Caco-2 (cell line): ENCODE results near the gene COL4A6. TPM values are rescaled to one million over a fixed set of nuclear protein-coding genes. Genes with fewer than 3 reads are reported as not detected.

Source experiments
- BruUV-seq: library from RNA; stranded (reverse); fragments of 400-500 nt; replicated peaks from 2 replicates; lab custom pipeline; 2021; lab: Mats Ljungman, UMichigan
- CTCF ChIA-PET: fragments of 300-600 bp; sonication (Branson Sonifier 250); formaldehyde crosslinking; loops from one replicate; lab custom pipeline; 2022; ENCODE audit warnings: antibody characterized with exemption; lab: Charles Lee
- POLR2A ChIA-PET: fragments of 300-600 bp; sonication (Branson Sonifier 250); formaldehyde crosslinking; loops from one replicate; lab custom pipeline; 2022; ENCODE audit warnings: antibody characterized with exemption; lab: Charles Lee
- DNase-seq, 2 experiments: peaks; one replicate each; pipeline versions ENCODE4 v3.0.0 to v3.0.0-alpha.2; 2020 to 2022
- H3K27me3 ChIP-seq: replicated peaks from 2 replicates; pipeline ENCODE4 v1.6.0; 2011; ENCODE audit warnings: low read length; ENCODE audit not compliant: control insufficient read depth, insufficient read depth
- H3K36me3 ChIP-seq: 2 replicates; pipeline ENCODE4 v1.5.1; 2011; ENCODE audit warnings: low read length; ENCODE audit not compliant: control insufficient read depth, insufficient read depth
- H3K4me1 ChIP-seq: fragments of 250-450 bp; sonication (Bioruptor Pico); 2 replicates; pipeline ENCODE4 v1.5.1; 2020; ENCODE audit warnings: mild to moderate bottlenecking
- H3K4me3 ChIP-seq: 2 replicates; pipeline ENCODE4 v1.5.1; 2011; ENCODE audit warnings: low read depth, mild to moderate bottlenecking, control low read depth, low read length
- H3K9me3 ChIP-seq: fragments of 250-450 bp; sonication (Bioruptor Pico); 2 replicates; pipeline ENCODE4 v1.5.1; 2020; ENCODE audit warnings: mild to moderate bottlenecking, moderate library complexity
- H3K27ac Mint-ChIP-seq: one replicate; pipeline ENCODE4 v1.8.0; 2022; ENCODE audit warnings: mixed read lengths; ENCODE audit not compliant: unreplicated experiment
- H3K27me3 Mint-ChIP-seq: one replicate; pipeline ENCODE4 v1.8.0; 2022; ENCODE audit warnings: mixed read lengths; ENCODE audit not compliant: insufficient read depth, unreplicated experiment
- H3K36me3 Mint-ChIP-seq: one replicate; pipeline ENCODE4 v1.8.0; 2022; ENCODE audit warnings: mild to moderate bottlenecking, mixed read lengths; ENCODE audit not compliant: insufficient read depth, unreplicated experiment
- H3K4me1 Mint-ChIP-seq: one replicate; pipeline ENCODE4 v1.8.0; 2022; ENCODE audit warnings: low read depth, mixed read lengths; ENCODE audit not compliant: unreplicated experiment
- H3K4me3 Mint-ChIP-seq: one replicate; pipeline ENCODE4 v1.8.0; 2022; ENCODE audit warnings: mild to moderate bottlenecking, moderate library complexity, mixed read lengths; ENCODE audit not compliant: unreplicated experiment
- H3K9me3 Mint-ChIP-seq: one replicate; pipeline ENCODE4 v1.8.0; 2022; ENCODE audit warnings: mixed read lengths; ENCODE audit not compliant: unreplicated experiment
- intact Hi-C: fragments of 100-400 bp; cut with micrococcal nuclease; formaldehyde crosslinking; loops from one replicate; pipeline ENCODE4 v1.10.0; 2022; ENCODE audit not compliant: unreplicated experiment
- total RNA-seq: library from RNA; stranded (reverse); gene quantifications from 2 replicates; pipeline ENCODE4 v1.2.3, GENCODE V29; 2022
- TF ChIP-seq, protein P1 (sequence below), 2 experiments: fragments of 200-600 bp in 1 of 2; IDR thresholded peaks; 1 replicate in 1 of 2; 2 replicates in 1 of 2; pipeline versions ENCODE4 v1.5.1 to v1.8.0; 2011 to 2022; ENCODE audit warnings: antibody characterized with exemption in 1 of 2, control low read depth in 1 of 2, inconsistent platforms in 1 of 2, low read depth in 1 of 2, low read length in 1 of 2, mild to moderate bottlenecking in 1 of 2, moderate library complexity in 1 of 2; ENCODE audit not compliant: insufficient read depth in 1 of 2, severe bottlenecking in 1 of 2, unreplicated experiment in 1 of 2

The COL4A6 gene
- total RNA-seq, 1 experiment from 2014 or later: 16.0 TPM

DNA sequence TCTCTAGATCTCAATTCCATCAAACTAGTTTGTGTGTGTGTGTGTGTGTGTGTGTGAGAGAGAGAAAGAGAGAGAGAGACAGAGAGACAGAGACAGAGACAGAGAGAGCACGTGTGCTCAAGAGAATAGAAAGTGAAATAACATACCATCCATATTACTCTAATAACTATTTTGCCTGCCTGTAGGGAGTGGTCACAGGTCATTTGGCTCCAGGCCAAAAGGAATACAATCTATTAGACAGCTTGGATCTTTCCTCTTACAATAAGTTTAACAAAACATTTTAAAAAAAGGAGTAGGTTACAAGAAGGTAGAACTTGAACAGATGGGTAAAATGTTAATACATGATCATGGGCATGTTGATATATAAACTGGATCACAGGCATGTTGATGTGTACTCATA is 76.2 kb downstream of the COL4A6 start:
- no peaks in the 10 kb centered on the region for H3K27me3 ChIP-seq
- DNase-seq: no peak
- peaks cover 16% of the 10 kb centered on the region for H3K4me1 ChIP-seq
- ChIA-PET POLR2A (no interaction called here), CTCF (no interaction called here)
- no peaks in the 10 kb centered on the region for H3K27me3 Mint-ChIP-seq
- no peak overlapping the region for H3K27ac Mint-ChIP-seq
- intact Hi-C loops: no loop called here
- no peak overlapping the region for H3K4me3 Mint-ChIP-seq
- peaks cover 22% of the 10 kb centered on the region for H3K4me1 Mint-ChIP-seq
- H3K4me3 ChIP-seq: no peak overlapping the region
- no peaks in the 10 kb centered on the region for H3K36me3 ChIP-seq
- BruUV-seq: no TSS peak
- H3K36me3 Mint-ChIP-seq: no peaks in the 10 kb centered on the region
- H3K9me3 ChIP-seq: no peaks in the 10 kb centered on the region
- TF ChIP-seq, protein P1, sequence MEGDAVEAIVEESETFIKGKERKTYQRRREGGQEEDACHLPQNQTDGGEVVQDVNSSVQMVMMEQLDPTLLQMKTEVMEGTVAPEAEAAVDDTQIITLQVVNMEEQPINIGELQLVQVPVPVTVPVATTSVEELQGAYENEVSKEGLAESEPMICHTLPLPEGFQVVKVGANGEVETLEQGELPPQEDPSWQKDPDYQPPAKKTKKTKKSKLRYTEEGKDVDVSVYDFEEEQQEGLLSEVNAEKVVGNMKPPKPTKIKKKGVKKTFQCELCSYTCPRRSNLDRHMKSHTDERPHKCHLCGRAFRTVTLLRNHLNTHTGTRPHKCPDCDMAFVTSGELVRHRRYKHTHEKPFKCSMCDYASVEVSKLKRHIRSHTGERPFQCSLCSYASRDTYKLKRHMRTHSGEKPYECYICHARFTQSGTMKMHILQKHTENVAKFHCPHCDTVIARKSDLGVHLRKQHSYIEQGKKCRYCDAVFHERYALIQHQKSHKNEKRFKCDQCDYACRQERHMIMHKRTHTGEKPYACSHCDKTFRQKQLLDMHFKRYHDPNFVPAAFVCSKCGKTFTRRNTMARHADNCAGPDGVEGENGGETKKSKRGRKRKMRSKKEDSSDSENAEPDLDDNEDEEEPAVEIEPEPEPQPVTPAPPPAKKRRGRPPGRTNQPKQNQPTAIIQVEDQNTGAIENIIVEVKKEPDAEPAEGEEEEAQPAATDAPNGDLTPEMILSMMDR (IDR thresholded peaks at IDR 0.05; ENCODE audit: insufficient read depth in 1 of 2, low read depth in 1 of 2, low read length in 1 of 2, severe bottlenecking in 1 of 2, unreplicated experiment in 1 of 2): no peak
- H3K9me3 Mint-ChIP-seq: no peaks in the 10 kb centered on the region

DNA sequence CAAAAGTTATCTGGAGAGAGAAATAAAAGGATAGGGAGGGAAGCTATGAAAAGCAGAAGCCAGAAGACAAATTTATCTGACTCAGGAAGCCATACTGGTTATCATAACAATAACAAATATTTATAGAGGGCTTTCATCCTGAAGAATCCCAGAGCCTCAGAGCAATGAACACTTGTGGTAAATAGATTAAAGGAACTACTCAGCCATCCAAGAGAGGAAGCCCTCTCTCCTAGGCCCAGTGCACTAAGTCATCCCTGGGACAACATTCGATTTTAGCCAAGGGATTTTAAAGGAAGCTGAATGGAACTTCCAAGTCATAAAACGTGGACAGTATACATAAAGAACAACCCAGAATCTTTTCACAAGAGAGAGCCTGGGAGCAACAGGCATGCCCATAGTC is 76.9 kb downstream of the COL4A6 start:
- H3K4me3 ChIP-seq: no peak overlapping the region
- BruUV-seq: no TSS peak
- TF ChIP-seq, protein P1 (IDR thresholded peaks at IDR 0.05; ENCODE audit: insufficient read depth in 1 of 2, low read depth in 1 of 2, low read length in 1 of 2, severe bottlenecking in 1 of 2, unreplicated experiment in 1 of 2): no peak
- peaks cover 16% of the 10 kb centered on the region for H3K4me1 ChIP-seq
- H3K27me3 Mint-ChIP-seq: no peaks in the 10 kb centered on the region
- H3K27ac Mint-ChIP-seq: no peak overlapping the region
- H3K27me3 ChIP-seq: no peaks in the 10 kb centered on the region
- POLR2A ChIA-PET: no interaction called here
- H3K36me3 ChIP-seq: no peaks in the 10 kb centered on the region
- H3K4me3 Mint-ChIP-seq: no peak overlapping the region
- DNase-seq: no peak
- H3K4me1 Mint-ChIP-seq: peaks cover 26% of the 10 kb centered on the region
- intact Hi-C loops: no loop called here
- H3K9me3 Mint-ChIP-seq: no peaks in the 10 kb centered on the region
- H3K9me3 ChIP-seq: no peaks in the 10 kb centered on the region
- CTCF ChIA-PET: no interaction called here
- H3K36me3 Mint-ChIP-seq: no peaks in the 10 kb centered on the region

DNA sequence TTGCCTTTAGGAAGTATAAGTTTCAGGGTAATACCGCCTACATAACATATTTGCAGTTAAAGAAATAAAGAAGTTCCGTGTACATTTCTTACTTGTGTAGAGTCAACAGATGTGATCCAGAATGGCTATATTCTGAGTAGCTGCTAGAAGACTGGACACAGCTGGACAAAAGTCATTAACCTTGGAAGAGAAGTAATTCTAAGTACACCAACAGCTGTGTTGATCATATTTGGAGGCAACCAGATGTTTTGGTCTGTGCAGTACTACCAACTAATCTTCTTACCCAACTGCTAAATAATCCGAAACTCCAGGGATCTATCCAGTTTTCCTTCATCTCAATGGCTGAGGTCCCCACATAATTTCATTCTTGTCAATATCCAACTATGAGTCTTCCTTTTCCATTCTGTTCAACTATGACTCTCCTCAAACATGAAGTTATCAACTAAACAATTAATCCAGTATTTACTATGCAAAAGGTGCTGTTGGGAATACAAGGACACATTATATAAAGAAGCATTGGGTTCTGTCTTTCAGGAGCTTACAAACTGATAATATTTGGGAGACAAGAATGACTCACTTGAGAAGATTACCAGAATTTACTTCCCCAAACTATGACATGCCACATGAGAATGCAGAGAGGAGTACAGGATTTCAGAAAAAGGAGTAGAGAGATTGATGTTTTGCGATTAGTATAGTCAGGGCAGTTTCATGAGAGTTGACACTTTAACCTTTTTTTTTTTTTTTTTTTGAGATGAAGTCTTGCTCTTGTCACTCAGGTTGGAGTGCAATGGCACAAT is 78.2 kb downstream of the COL4A6 start:
- intact Hi-C loops: no loop called here
- TF ChIP-seq, protein P1 (IDR thresholded peaks at IDR 0.05; ENCODE audit: insufficient read depth in 1 of 2, low read depth in 1 of 2, low read length in 1 of 2, severe bottlenecking in 1 of 2, unreplicated experiment in 1 of 2): no peak
- Mint-ChIP-seq H3K9me3 (no peaks in the 10 kb centered on the region), H3K27me3 (no peaks in the 10 kb centered on the region), H3K4me1 (peaks cover 26% of the 10 kb centered on the region), H3K4me3 (no peak overlapping the region), H3K36me3 (no peaks in the 10 kb centered on the region), H3K27ac (no peak overlapping the region)
- ChIA-PET CTCF (no interaction called here), POLR2A (no interaction called here)
- Histone ChIP-seq H3K9me3 (no peaks in the 10 kb centered on the region), H3K4me1 (peaks cover 16% of the 10 kb centered on the region), H3K4me3 (no peak overlapping the region), H3K27me3 (no peaks in the 10 kb centered on the region), H3K36me3 (no peaks in the 10 kb centered on the region)
- no peak for DNase-seq
- no TSS peak for BruUV-seq
